ENCODE measurements around the gene POU2AF2.

POU2AF2 gene

GRCh38 chr11:111330234-111330893 lies 84.8 kb downstream of the POU2AF2 start:
- DNase-seq (ENCODE audit: low read depth in 2 of 2): no peak

- no peak for DNase-seq (ENCODE audit: low read depth in 2 of 2)
Observed at GRCh38 chr11:111331711-111332479, 86.4 kb downstream of the POU2AF2 start.

GRCh38 chr11:111334532-111335502 lies 89.3 kb downstream of the POU2AF2 start:
- DNase-seq (ENCODE audit: low read depth in 2 of 2): no peak

GRCh38 chr11:111335549-111335948 lies 90.0 kb downstream of the POU2AF2 start:
- DNase-seq (ENCODE audit: low read depth in 2 of 2): no peak
